ENCODE data around the gene GALNTL6. TPM values are rescaled to one million over a fixed set of nuclear protein-coding genes. Genes with fewer than 3 reads are reported as not detected.
"Not testable (repeated sequence)": the region's sequence is repeated elsewhere in the genome, so short reads cannot be mapped to it uniquely, and the experiment has no call there.

Gene GALNTL6
- total RNA-seq, 1 donor from 2014 or later = 0.34 TPM

DNA sequence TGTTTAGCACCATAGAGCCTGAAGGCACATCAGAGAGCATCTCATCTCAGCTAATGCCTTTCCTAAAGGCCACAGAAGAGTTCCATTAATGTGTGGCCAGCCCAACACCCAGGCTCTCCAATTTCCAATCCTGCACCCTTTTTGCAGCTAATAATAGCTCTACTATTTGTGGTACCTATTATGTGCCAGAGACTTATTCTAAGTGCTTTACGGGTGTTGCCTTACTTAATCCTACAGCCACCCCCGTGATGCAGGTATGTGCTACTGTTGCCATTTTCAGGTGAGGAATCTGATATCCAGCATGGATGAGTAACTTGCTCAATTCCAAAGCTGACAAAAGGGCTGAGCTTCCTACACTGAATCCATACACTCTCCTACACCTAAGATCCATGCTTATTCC is 1137.8 kb downstream of the GALNTL6 start:
- H3K4me3 Mint-ChIP-seq (ENCODE audit: unreplicated experiment) = no peak overlapping the region
- H3K27ac Mint-ChIP-seq (ENCODE audit: unreplicated experiment) = no peak overlapping the region
- no peak for DNase-seq
- no peaks in the 10 kb centered on the region for H3K27me3 Mint-ChIP-seq (ENCODE audit: unreplicated experiment)
- H3K9me3 Mint-ChIP-seq (ENCODE audit: unreplicated experiment) = peaks cover 1% of the 10 kb centered on the region
- H3K36me3 Mint-ChIP-seq (ENCODE audit: unreplicated experiment) = no peaks in the 10 kb centered on the region
- H3K4me1 Mint-ChIP-seq (ENCODE audit: low read depth, unreplicated experiment) = no peaks in the 10 kb centered on the region
- TF ChIP-seq, protein P1, sequence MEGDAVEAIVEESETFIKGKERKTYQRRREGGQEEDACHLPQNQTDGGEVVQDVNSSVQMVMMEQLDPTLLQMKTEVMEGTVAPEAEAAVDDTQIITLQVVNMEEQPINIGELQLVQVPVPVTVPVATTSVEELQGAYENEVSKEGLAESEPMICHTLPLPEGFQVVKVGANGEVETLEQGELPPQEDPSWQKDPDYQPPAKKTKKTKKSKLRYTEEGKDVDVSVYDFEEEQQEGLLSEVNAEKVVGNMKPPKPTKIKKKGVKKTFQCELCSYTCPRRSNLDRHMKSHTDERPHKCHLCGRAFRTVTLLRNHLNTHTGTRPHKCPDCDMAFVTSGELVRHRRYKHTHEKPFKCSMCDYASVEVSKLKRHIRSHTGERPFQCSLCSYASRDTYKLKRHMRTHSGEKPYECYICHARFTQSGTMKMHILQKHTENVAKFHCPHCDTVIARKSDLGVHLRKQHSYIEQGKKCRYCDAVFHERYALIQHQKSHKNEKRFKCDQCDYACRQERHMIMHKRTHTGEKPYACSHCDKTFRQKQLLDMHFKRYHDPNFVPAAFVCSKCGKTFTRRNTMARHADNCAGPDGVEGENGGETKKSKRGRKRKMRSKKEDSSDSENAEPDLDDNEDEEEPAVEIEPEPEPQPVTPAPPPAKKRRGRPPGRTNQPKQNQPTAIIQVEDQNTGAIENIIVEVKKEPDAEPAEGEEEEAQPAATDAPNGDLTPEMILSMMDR (IDR thresholded peaks at IDR 0.05; ENCODE audit: partially characterized antibody, unreplicated experiment) = no peak

DNA sequence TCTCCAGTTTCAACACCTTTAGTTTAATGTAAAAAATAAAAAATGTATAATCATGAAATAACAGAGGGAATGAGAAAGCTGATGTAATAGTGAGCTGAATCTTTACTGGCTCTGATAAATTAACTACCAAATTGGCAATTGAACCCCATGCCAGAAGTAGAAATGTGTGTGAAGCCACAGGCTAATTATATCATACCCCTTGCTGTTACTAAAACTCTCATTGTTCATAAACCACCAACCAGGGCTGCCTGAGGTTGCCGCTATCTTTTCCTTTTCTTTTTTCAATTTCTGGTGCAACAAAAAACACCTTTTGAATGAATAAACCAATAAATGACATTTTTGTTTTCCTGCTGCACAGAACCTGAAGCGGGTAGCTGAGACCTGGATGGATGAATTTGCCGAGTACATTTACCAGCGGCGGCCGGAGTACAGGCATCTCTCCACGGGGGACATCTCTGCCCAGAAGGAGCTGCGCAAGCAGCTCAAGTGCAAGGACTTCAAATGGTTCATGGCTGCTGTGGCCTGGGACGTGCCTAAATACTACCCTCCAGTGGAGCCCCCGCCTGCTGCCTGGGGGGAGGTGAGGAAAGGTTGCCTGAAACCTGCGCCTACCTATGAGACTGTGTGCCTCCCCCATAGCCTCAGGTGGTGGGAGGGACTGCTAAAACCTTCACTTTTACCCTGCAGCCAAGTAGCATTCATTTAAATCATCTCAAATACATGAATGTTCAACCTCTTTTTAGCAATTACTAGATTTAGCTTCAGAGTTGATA is 1138.7 kb downstream of the GALNTL6 start:
- Mint-ChIP-seq H3K36me3 (ENCODE audit: unreplicated experiment) (no peaks in the 10 kb centered on the region), H3K4me1 (ENCODE audit: low read depth, unreplicated experiment) (no peaks in the 10 kb centered on the region), H3K9me3 (ENCODE audit: unreplicated experiment) (peaks cover 1% of the 10 kb centered on the region), H3K27ac (ENCODE audit: unreplicated experiment) (no peak overlapping the region), H3K27me3 (ENCODE audit: unreplicated experiment) (no peaks in the 10 kb centered on the region), H3K4me3 (ENCODE audit: unreplicated experiment) (no peak overlapping the region)
- TF ChIP-seq, protein P1 (IDR thresholded peaks at IDR 0.05; ENCODE audit: partially characterized antibody, unreplicated experiment) = no peak
- no peak for DNase-seq

DNA sequence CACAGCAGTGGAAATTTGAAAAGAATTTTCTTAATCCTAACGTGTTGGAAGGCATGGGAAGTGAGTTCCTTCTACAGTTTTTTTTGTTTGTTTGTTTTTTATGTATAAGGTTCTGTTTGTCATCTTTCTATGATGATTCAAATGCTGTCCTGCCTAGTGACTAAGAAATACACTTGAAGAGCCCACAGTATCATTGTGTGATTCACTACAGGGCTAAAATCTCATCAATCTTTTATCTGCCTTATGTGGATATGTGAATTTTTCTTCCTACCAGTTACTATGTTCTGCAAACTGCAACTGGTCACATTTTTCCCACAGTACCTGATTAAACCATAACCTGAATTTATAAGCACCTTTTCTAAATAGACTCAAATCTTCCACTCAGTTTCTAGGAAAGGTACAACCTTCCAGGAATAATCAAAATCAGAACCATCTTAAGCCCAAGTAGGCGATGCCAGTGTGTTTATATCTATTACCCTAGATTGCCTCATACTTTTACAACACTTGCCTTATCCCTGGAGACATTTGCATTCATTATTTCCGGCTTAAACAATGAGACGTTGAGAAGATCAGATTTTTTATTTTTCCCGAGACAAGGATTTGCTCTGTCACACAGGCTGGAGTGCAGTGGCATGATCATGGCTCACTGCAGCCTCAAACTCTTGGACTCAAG is 1140.8 kb downstream of the GALNTL6 start:
- Mint-ChIP-seq H3K4me1 (ENCODE audit: low read depth, unreplicated experiment) (no peaks in the 10 kb centered on the region), H3K36me3 (ENCODE audit: unreplicated experiment) (no peaks in the 10 kb centered on the region), H3K27ac (ENCODE audit: unreplicated experiment) (no peak overlapping the region), H3K27me3 (ENCODE audit: unreplicated experiment) (no peaks in the 10 kb centered on the region), H3K4me3 (ENCODE audit: unreplicated experiment) (no peak overlapping the region), H3K9me3 (ENCODE audit: unreplicated experiment) (no peaks in the 10 kb centered on the region)
- TF ChIP-seq, protein P1 (IDR thresholded peaks at IDR 0.05; ENCODE audit: partially characterized antibody, unreplicated experiment) = no peak
- DNase-seq = no peak

DNA sequence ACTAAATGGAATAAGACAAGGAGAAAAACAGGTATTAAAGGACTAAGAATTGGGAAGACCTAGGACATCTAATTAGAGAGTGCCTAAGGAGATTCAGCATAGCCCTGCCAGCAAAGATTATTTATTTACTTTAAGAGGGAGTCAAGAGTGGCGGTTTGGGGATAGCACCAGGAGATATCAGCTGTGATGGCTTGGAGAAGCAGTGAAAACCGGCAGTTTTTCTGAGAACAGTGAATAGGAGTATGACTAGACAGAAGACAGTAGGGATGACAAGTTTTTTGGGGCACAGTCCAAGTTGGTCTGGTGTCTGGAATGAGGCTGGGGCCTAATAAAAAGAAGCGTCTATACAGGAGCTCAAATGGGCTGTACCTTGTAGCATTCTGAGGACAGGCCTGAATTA is 1143.1 kb downstream of the GALNTL6 start:
- H3K27ac Mint-ChIP-seq (ENCODE audit: unreplicated experiment); H3K4me1 Mint-ChIP-seq (ENCODE audit: low read depth, unreplicated experiment); DNase-seq; H3K27me3 Mint-ChIP-seq (ENCODE audit: unreplicated experiment); H3K9me3 Mint-ChIP-seq (ENCODE audit: unreplicated experiment); H3K36me3 Mint-ChIP-seq (ENCODE audit: unreplicated experiment); H3K4me3 Mint-ChIP-seq (ENCODE audit: unreplicated experiment): not testable (repeated sequence)

DNA sequence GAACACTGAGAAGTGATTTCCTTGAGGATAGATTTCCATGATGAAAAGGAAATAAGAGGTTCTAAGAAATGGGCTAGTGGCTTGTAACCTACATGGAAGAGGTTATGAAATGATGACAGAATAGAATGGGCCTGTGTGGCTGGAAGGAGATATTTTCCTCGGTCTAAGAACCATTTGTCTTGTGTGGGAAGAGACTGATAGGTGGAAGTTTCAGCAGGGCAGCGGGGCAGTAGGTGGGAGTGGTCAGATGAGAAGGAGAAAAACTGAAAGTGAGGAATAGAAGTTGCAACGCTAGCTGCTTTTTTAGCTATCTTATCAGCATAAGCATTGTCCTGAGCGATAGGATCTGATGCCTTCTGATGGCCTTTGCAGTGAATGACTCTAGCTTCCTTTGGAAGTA is 1144.0 kb downstream of the GALNTL6 start:
- TF ChIP-seq, protein P1 (IDR thresholded peaks at IDR 0.05; ENCODE audit: partially characterized antibody, unreplicated experiment) = no peak
- H3K27ac Mint-ChIP-seq (ENCODE audit: unreplicated experiment) = no peak overlapping the region
- no peaks in the 10 kb centered on the region for H3K27me3 Mint-ChIP-seq (ENCODE audit: unreplicated experiment)
- peaks cover 6% of the 10 kb centered on the region for H3K9me3 Mint-ChIP-seq (ENCODE audit: unreplicated experiment)
- no peak overlapping the region for H3K4me3 Mint-ChIP-seq (ENCODE audit: unreplicated experiment)
- H3K36me3 Mint-ChIP-seq (ENCODE audit: unreplicated experiment) = no peaks in the 10 kb centered on the region
- no peaks in the 10 kb centered on the region for H3K4me1 Mint-ChIP-seq (ENCODE audit: low read depth, unreplicated experiment)
- no peak for DNase-seq

Data from glutamatergic neuron (in vitro differentiated cells).